ENCODE results near the gene RINL.

Gene RINL

GRCh38 chr19:38877781-38878574 is at the start of gene RINL:
Gene RINL (minus strand): TSS chr19:38878275. CDS start chr19:38876742, 1,533 bp downstream.
- peaks cover 25% of the 10 kb centered on the region for H3K4me1 Mint-ChIP-seq
- no peaks in the 10 kb centered on the region for H3K9me3 Mint-ChIP-seq
- H3K4me3 Mint-ChIP-seq: peak within 1 kb of the TSS; percentile 90
- H3K36me3 Mint-ChIP-seq: peaks cover 3% of the 10 kb centered on the region
- no peaks in the 10 kb centered on the region for H3K27me3 Mint-ChIP-seq
- H3K27ac Mint-ChIP-seq: peak within 1 kb of the TSS; percentile 86

- H3K27me3 Mint-ChIP-seq: no peaks in the 10 kb centered on the region
- peaks cover 5% of the 10 kb centered on the region for H3K4me1 Mint-ChIP-seq
- peaks cover 7% of the 10 kb centered on the region for H3K36me3 Mint-ChIP-seq
- H3K4me3 Mint-ChIP-seq: no peak overlapping the region
- H3K9me3 Mint-ChIP-seq: no peaks in the 10 kb centered on the region
- H3K27ac Mint-ChIP-seq: no peak overlapping the region
Measured at GRCh38 chr19:38924388-38924787, 46.3 kb upstream of the RINL start.

- Mint-ChIP-seq H3K27ac (no peak overlapping the region), H3K9me3 (no peaks in the 10 kb centered on the region), H3K36me3 (peaks cover 5% of the 10 kb centered on the region), H3K4me3 (no peak overlapping the region), H3K4me1 (no peaks in the 10 kb centered on the region), H3K27me3 (no peaks in the 10 kb centered on the region)
Measured at GRCh38 chr19:38922482-38922881, 44.4 kb upstream of the RINL start.

- Mint-ChIP-seq H3K4me1 (no peaks in the 10 kb centered on the region), H3K36me3 (peaks cover 5% of the 10 kb centered on the region), H3K27me3 (no peaks in the 10 kb centered on the region), H3K9me3 (no peaks in the 10 kb centered on the region), H3K4me3 (no peak overlapping the region), H3K27ac (no peak overlapping the region)
Measured at GRCh38 chr19:38921420-38922274, 43.6 kb upstream of the RINL start.

GRCh38 chr19:38920602-38921419 is 42.7 kb upstream of the RINL start:
- H3K36me3 Mint-ChIP-seq: peaks cover 5% of the 10 kb centered on the region
- no peaks in the 10 kb centered on the region for H3K4me1 Mint-ChIP-seq
- H3K27me3 Mint-ChIP-seq: no peaks in the 10 kb centered on the region
- H3K27ac Mint-ChIP-seq: no peak overlapping the region
- H3K9me3 Mint-ChIP-seq: no peaks in the 10 kb centered on the region
- no peak overlapping the region for H3K4me3 Mint-ChIP-seq

- Mint-ChIP-seq H3K36me3 (peaks cover 5% of the 10 kb centered on the region), H3K4me1 (no peaks in the 10 kb centered on the region), H3K9me3 (no peaks in the 10 kb centered on the region), H3K4me3 (no peak overlapping the region), H3K27ac (no peak overlapping the region), H3K27me3 (no peaks in the 10 kb centered on the region)
Measured at GRCh38 chr19:38919837-38920601, 41.9 kb upstream of the RINL start.

GRCh38 chr19:38918526-38918925 is 40.5 kb upstream of the RINL start:
- Mint-ChIP-seq H3K27me3 (no peaks in the 10 kb centered on the region), H3K4me1 (no peaks in the 10 kb centered on the region), H3K4me3 (no peak overlapping the region), H3K9me3 (no peaks in the 10 kb centered on the region), H3K36me3 (peaks cover 8% of the 10 kb centered on the region), H3K27ac (no peak overlapping the region)

GRCh38 chr19:38917921-38918491 is 39.9 kb upstream of the RINL start:
- no peak overlapping the region for H3K27ac Mint-ChIP-seq
- peaks cover 8% of the 10 kb centered on the region for H3K36me3 Mint-ChIP-seq
- H3K4me3 Mint-ChIP-seq: no peak overlapping the region
- H3K27me3 Mint-ChIP-seq: no peaks in the 10 kb centered on the region
- no peaks in the 10 kb centered on the region for H3K9me3 Mint-ChIP-seq
- no peaks in the 10 kb centered on the region for H3K4me1 Mint-ChIP-seq

- no peak overlapping the region for H3K4me3 Mint-ChIP-seq
Measured at GRCh38 chr19:38917516-38917915, 39.4 kb upstream of the RINL start.

GRCh38 chr19:38915329-38916321 is 37.5 kb upstream of the RINL start:
- Mint-ChIP-seq H3K36me3 (peaks cover 2% of the 10 kb centered on the region), H3K4me3 (no peak overlapping the region), H3K27ac (no peak overlapping the region), H3K4me1 (no peaks in the 10 kb centered on the region), H3K9me3 (no peaks in the 10 kb centered on the region), H3K27me3 (no peaks in the 10 kb centered on the region)

More at GRCh38 chr19:38917516-38917915, 39.4 kb upstream of the RINL start:
- Mint-ChIP-seq H3K27ac (no peak overlapping the region), H3K36me3 (peaks cover 8% of the 10 kb centered on the region), H3K9me3 (no peaks in the 10 kb centered on the region), H3K4me1 (no peaks in the 10 kb centered on the region), H3K27me3 (no peaks in the 10 kb centered on the region)

GRCh38 chr19:38913958-38914357 is 35.9 kb upstream of the RINL start:
- H3K36me3 Mint-ChIP-seq: peaks cover 2% of the 10 kb centered on the region
- no peaks in the 10 kb centered on the region for H3K27me3 Mint-ChIP-seq
- no peaks in the 10 kb centered on the region for H3K9me3 Mint-ChIP-seq
- H3K27ac Mint-ChIP-seq: no peak overlapping the region
- H3K4me3 Mint-ChIP-seq: no peak overlapping the region
- H3K4me1 Mint-ChIP-seq: peaks cover 4% of the 10 kb centered on the region

GRCh38 chr19:38912600-38913514 is 34.8 kb upstream of the RINL start:
- Mint-ChIP-seq H3K4me1 (peaks cover 12% of the 10 kb centered on the region), H3K27me3 (no peaks in the 10 kb centered on the region), H3K36me3 (peaks cover 5% of the 10 kb centered on the region), H3K27ac (no peak overlapping the region), H3K4me3 (no peak overlapping the region), H3K9me3 (no peaks in the 10 kb centered on the region)
